GM18520 (cell line): ENCODE measurements around the gene GOLGA6L10.
A peak's percentile ranks its signal among the peaks of the same experiment; 100 is the strongest.
"Not testable (repeated sequence)": the region's sequence is repeated elsewhere in the genome, so short reads cannot be mapped to it uniquely, and the experiment has no call there.

ENCODE experiments used
- ATAC-seq: cut with Tn5 transposase; IDR thresholded peaks from one replicate; pipeline ENCODE4 v1.9.1; 2021; ENCODE audit not compliant: unreplicated experiment

Gene GOLGA6L10

GRCh38 chr15:82349375-82349774 is at the start of gene GOLGA6L10:
Gene GOLGA6L10, minus strand, starts transcription at chr15:82349475. Its CDS starts 100 bp downstream, at chr15:82349375.
- ATAC-seq, result not testable (repeated sequence)

GRCh38 chr15:82398785-82399184 is 49.5 kb upstream of the GOLGA6L10 start:
- ATAC-seq, result no peak

- no peak for ATAC-seq
These were observed 48.5 kb upstream of the GOLGA6L10 start for GRCh38 chr15:82397817-82398216.

- ATAC-seq, result not testable (repeated sequence)
These were observed 46.5 kb upstream of the GOLGA6L10 start for GRCh38 chr15:82395788-82396187.

GRCh38 chr15:82393671-82394070 is 44.4 kb upstream of the GOLGA6L10 start:
- ATAC-seq, result no peak

GRCh38 chr15:82392077-82392476 is 42.8 kb upstream of the GOLGA6L10 start:
- ATAC-seq, result not testable (repeated sequence)

GRCh38 chr15:82390152-82390551 is 40.9 kb upstream of the GOLGA6L10 start:
- ATAC-seq, result not testable (repeated sequence)

- ATAC-seq, result not testable (repeated sequence)
These were observed 37.9 kb upstream of the GOLGA6L10 start for GRCh38 chr15:82387209-82387608.

GRCh38 chr15:82381330-82381955 is 32.2 kb upstream of the GOLGA6L10 start:
- not testable (repeated sequence) for ATAC-seq

- ATAC-seq, result not testable (repeated sequence)
These were observed 30.3 kb upstream of the GOLGA6L10 start for GRCh38 chr15:82379552-82379951.

- not testable (repeated sequence) for ATAC-seq
These were observed 24.4 kb upstream of the GOLGA6L10 start for GRCh38 chr15:82373661-82374060.

GRCh38 chr15:82371656-82372055 is 22.4 kb upstream of the GOLGA6L10 start:
- ATAC-seq, result no peak

- ATAC-seq, result not testable (repeated sequence)
These were observed 18.5 kb upstream of the GOLGA6L10 start for GRCh38 chr15:82367790-82368189.

GRCh38 chr15:82365692-82366323 is 16.5 kb upstream of the GOLGA6L10 start:
- ATAC-seq, result peak; percentile 90

GRCh38 chr15:82364548-82364947 is 15.3 kb upstream of the GOLGA6L10 start:
- ATAC-seq, result not testable (repeated sequence)

GRCh38 chr15:82362790-82363189 is 13.5 kb upstream of the GOLGA6L10 start:
- ATAC-seq, result not testable (repeated sequence)

GRCh38 chr15:82360618-82361017 is 11.3 kb upstream of the GOLGA6L10 start:
- not testable (repeated sequence) for ATAC-seq

- ATAC-seq, result not testable (repeated sequence)
These were observed 5.8 kb upstream of the GOLGA6L10 start for GRCh38 chr15:82355055-82355454.

GRCh38 chr15:82354546-82354945 is 5.3 kb upstream of the GOLGA6L10 start:
- not testable (repeated sequence) for ATAC-seq

- not testable (repeated sequence) for ATAC-seq
These were observed 1.6 kb downstream of the GOLGA6L10 start for GRCh38 chr15:82347645-82348044.

- not testable (repeated sequence) for ATAC-seq
These were observed 4.1 kb downstream of the GOLGA6L10 start for GRCh38 chr15:82345176-82345575.

GRCh38 chr15:82344421-82344820 is 4.9 kb downstream of the GOLGA6L10 start:
- ATAC-seq, result not testable (repeated sequence)
